Natural killer cell (primary cell): ENCODE data around the gene NR0B2. TPM values are rescaled to one million over a fixed set of nuclear protein-coding genes. Genes with fewer than 3 reads are reported as not detected.

ENCODE experiments used
- ATAC-seq, 3 donors: fragments of 150-1000 bp in 2 of 3; fragments of 200-7000 bp in 1 of 3; cut with Tn5 transposase; 1 replicate in 1 of 3; 2 replicates in 2 of 3; pipeline ENCODE4 v1.10.0; 2021; ENCODE audit warnings: mild to moderate bottlenecking in 2 of 3, moderate library complexity in 2 of 3
- DNase-seq, 2 donors: peaks; one replicate each; pipeline versions ENCODE4 v3.0.0 to v3.0.0-alpha.2; 2013 to 2021; ENCODE audit warnings: mixed read lengths in 1 of 2
- H3K27ac ChIP-seq: one replicate; pipeline ENCODE4 v1.5.1; 2013; ENCODE audit warnings: mild to moderate bottlenecking, low read length
- H3K27me3 ChIP-seq: one replicate; pipeline ENCODE4 v1.6.1; 2013; ENCODE audit warnings: low read length; ENCODE audit not compliant: control insufficient read depth, insufficient read depth
- H3K36me3 ChIP-seq: one replicate; pipeline ENCODE4 v1.6.1; 2013; ENCODE audit warnings: low read length; ENCODE audit not compliant: control insufficient read depth, insufficient read depth
- H3K4me1 ChIP-seq: one replicate; pipeline ENCODE4 v1.6.1; 2013; ENCODE audit warnings: low read length; ENCODE audit not compliant: control insufficient read depth, insufficient read depth
- H3K4me3 ChIP-seq: one replicate; pipeline ENCODE4 v1.5.1; 2013; ENCODE audit warnings: low read length
- H3K9me3 ChIP-seq: one replicate; pipeline ENCODE4 v1.6.1; 2013; ENCODE audit warnings: low read length; ENCODE audit not compliant: control insufficient read depth, insufficient read depth
- H3K27ac Mint-ChIP-seq, 2 donors: one replicate each; pipeline ENCODE4 v1.8.0; 2022; ENCODE audit warnings: mild to moderate bottlenecking in 2 of 2, mixed read lengths in 2 of 2, moderate library complexity in 1 of 2
- H3K27me3 Mint-ChIP-seq, 2 donors: one replicate each; pipeline ENCODE4 v1.8.0; 2022; ENCODE audit warnings: low read depth in 2 of 2, mixed read lengths in 2 of 2
- H3K36me3 Mint-ChIP-seq: one replicate; pipeline ENCODE4 v1.8.0; 2022; ENCODE audit warnings: mixed read lengths
- H3K4me1 Mint-ChIP-seq, 2 donors: one replicate each; pipeline ENCODE4 v1.8.0; 2022; ENCODE audit warnings: mixed read lengths in 2 of 2
- H3K4me3 Mint-ChIP-seq: one replicate; pipeline ENCODE4 v1.8.0; 2022; ENCODE audit warnings: mild to moderate bottlenecking, moderate library complexity, mixed read lengths
- H3K9me3 Mint-ChIP-seq, 2 donors: one replicate each; pipeline ENCODE4 v1.8.0; 2022; ENCODE audit warnings: mixed read lengths in 2 of 2
- WGBS: methylation state at CpG from one replicate; pipeline ENCODE4 v1.1.7; 2013; ENCODE audit warnings: missing lambda C conversion rate; ENCODE audit not compliant: insufficient coverage; 5-methylcytosine and 5-hydroxymethylcytosine counted together
- intact Hi-C: fragments of 100-400 bp; cut with micrococcal nuclease; formaldehyde crosslinking; loops from one replicate; pipeline ENCODE4 v1.14.2; 2022
- total RNA-seq, 4 donors: library from RNA; stranded (reverse); fragments of 120-200 nt in 1 of 4; gene quantifications; one replicate each; pipeline versions ENCODE4 v1.2.3 to v1.2.4, GENCODE V29; 2013 to 2022
- TF ChIP-seq, protein P1 (sequence below): fragments of 200-600 bp; IDR thresholded peaks from one replicate; pipeline ENCODE4 v1.8.0; 2022; ENCODE audit warnings: antibody characterized with exemption

Gene NR0B2
- total RNA-seq, 3 donors from 2014 or later (not counting 1 experiment from before 2014, with no cell fraction given) = not detected

DNA sequence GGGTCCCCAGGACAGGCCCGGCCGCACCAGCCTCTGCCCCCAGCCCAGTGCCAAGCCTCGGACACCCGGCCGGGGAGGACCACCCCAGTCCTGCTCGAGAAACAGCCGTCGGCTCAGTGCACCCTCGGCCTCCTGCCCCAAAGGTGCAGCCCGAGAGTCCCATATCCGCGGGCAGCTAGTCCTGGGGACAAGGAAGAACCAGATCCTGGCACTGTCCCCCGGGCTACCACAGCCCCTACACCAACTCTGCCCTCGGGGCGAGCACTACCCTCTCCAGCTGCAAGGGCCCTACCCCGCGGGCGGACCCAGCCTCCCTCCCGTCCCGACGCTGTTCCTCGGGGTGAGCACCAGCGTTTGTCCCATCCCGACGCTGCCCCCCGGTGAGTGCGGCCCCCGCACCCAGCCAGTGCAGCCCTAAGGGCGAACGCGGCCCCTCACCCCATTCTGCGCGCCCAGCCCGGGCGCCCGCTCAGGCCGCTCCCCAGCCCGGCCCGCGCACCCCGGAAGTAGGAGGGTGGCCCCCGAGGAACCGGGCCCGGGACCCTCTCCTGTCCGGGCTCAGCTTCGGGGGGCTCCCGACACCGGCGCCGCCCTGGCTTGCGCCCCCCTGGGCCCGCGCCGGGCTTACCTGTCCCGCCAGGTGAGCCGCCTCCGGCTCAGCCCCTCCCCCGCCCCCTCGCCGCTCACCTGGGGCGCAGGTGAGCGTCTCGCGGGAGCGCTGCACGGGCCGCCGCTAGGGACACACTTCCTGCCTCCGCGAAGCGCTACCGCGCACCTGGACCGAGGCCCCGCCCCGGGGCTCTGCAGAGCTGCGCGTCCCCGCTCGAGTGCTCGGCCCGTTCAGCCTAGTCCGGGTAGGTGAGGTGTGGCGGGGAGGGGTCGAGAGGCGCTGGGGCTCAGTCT is 46.2 kb upstream of the NR0B2 start, which contains the start of gene KDF1:
TSS of gene KDF1 (minus strand) at position 747 of the 903 bp plus-strand sequence. CDS start 8,088 bp downstream, outside the sequence.
- WGBS = 2% methylated on average over 86 of the region's 86 CpGs
- DNase-seq = peak in 1 of 2 donors; percentile 78
- Histone ChIP-seq H3K4me3 (peak within 1 kb of the TSS; percentile 32), H3K27ac (no peak within 1 kb of the TSS), H3K9me3 (no peaks in the 10 kb centered on the region), H3K36me3 (no peaks in the 10 kb centered on the region), H3K4me1 (peaks cover 12% of the 10 kb centered on the region), H3K27me3 (peaks cover 18% of the 10 kb centered on the region)
- TF ChIP-seq, protein P1, sequence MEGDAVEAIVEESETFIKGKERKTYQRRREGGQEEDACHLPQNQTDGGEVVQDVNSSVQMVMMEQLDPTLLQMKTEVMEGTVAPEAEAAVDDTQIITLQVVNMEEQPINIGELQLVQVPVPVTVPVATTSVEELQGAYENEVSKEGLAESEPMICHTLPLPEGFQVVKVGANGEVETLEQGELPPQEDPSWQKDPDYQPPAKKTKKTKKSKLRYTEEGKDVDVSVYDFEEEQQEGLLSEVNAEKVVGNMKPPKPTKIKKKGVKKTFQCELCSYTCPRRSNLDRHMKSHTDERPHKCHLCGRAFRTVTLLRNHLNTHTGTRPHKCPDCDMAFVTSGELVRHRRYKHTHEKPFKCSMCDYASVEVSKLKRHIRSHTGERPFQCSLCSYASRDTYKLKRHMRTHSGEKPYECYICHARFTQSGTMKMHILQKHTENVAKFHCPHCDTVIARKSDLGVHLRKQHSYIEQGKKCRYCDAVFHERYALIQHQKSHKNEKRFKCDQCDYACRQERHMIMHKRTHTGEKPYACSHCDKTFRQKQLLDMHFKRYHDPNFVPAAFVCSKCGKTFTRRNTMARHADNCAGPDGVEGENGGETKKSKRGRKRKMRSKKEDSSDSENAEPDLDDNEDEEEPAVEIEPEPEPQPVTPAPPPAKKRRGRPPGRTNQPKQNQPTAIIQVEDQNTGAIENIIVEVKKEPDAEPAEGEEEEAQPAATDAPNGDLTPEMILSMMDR = no peak
- no peaks in the 10 kb centered on the region for H3K36me3 Mint-ChIP-seq
- peak; percentile 53 to 75 (median 72) for ATAC-seq
- intact Hi-C loops = no loop called here
- peak within 1 kb of the TSS in 1 of 2 donors; percentile 10 for H3K27ac Mint-ChIP-seq
- H3K4me1 Mint-ChIP-seq = peaks cover 6% of the 10 kb centered on the region in 2 donors
- H3K27me3 Mint-ChIP-seq = peaks cover 34 to 46% of the 10 kb centered on the region in 2 donors
- no peaks in the 10 kb centered on the region for H3K9me3 Mint-ChIP-seq
- H3K4me3 Mint-ChIP-seq = peak within 1 kb of the TSS; percentile 80

DNA sequence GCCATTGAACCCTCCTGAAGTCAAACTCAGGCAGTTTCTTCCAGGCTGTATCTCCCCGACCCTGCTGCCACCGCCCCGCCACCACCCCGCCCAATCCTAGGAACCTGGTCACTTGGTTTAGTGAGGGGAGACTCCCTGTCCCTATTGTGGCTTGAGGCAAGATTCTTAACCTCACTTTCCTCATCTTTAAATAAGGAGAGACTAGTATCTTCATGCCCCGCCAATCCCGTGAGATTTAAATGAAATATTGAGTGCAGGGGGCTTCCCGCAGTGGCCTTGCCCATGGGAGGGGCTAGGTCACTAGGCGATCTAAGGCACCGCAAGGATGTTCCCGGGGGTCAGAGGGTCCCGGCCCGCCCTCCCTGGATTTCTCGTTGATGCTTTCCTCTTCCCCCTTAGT is 45.5 kb upstream of the NR0B2 start:
- H3K27ac ChIP-seq = no peak overlapping the region
- H3K36me3 ChIP-seq = no peaks in the 10 kb centered on the region
- Mint-ChIP-seq H3K27ac (no peak overlapping the region), H3K9me3 (no peaks in the 10 kb centered on the region), H3K27me3 (peaks cover 34 to 42% of the 10 kb centered on the region in 2 donors), H3K4me1 (peaks cover 6% of the 10 kb centered on the region in 2 donors), H3K36me3 (no peaks in the 10 kb centered on the region), H3K4me3 (peak overlapping the region; percentile 55)
- TF ChIP-seq, protein P1 = no peak
- no peaks in the 10 kb centered on the region for H3K9me3 ChIP-seq
- 24% methylated on average over 13 of the region's 13 CpGs for WGBS
- intact Hi-C loops = no loop called here
- ATAC-seq = no peak
- H3K4me1 ChIP-seq = peaks cover 12% of the 10 kb centered on the region
- peaks cover 18% of the 10 kb centered on the region for H3K27me3 ChIP-seq
- no peak overlapping the region for H3K4me3 ChIP-seq
- DNase-seq = no peak

DNA sequence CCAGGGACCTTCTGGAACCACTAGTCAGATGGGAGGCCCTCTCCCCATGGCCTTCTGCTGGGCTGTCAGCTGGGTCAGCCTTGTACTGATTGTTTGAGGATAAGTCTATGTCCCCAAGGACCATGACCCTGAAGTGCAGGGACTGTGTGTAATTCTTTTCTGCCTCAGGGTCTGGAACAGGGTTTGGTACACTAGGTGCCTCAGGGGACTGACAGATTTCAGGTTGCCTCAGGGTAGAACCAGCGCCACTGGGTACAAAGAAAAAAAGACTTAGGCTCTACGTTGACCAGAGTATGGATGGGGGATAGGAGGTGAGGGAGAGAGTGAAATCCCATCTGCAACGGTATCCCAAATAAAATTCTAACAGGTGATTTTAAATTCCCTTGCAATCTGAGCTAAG is 43.5 kb upstream of the NR0B2 start:
- TF ChIP-seq, protein P1 = no peak
- no peak overlapping the region for H3K4me3 Mint-ChIP-seq
- H3K4me3 ChIP-seq = no peak overlapping the region
- no peaks in the 10 kb centered on the region for H3K36me3 Mint-ChIP-seq
- WGBS = 89% methylated on average over 3 of the region's 3 CpGs
- no peak for ATAC-seq
- H3K27me3 Mint-ChIP-seq = peaks cover 23 to 37% of the 10 kb centered on the region in 2 donors
- H3K4me1 ChIP-seq = peaks cover 12% of the 10 kb centered on the region
- H3K27ac Mint-ChIP-seq = no peak overlapping the region
- peaks cover 6% of the 10 kb centered on the region in 2 donors for H3K4me1 Mint-ChIP-seq
- H3K9me3 ChIP-seq = no peaks in the 10 kb centered on the region
- no peak for DNase-seq
- H3K9me3 Mint-ChIP-seq = no peaks in the 10 kb centered on the region
- peaks cover 18% of the 10 kb centered on the region for H3K27me3 ChIP-seq
- H3K36me3 ChIP-seq = no peaks in the 10 kb centered on the region
- H3K27ac ChIP-seq = no peak overlapping the region
- intact Hi-C loops = no loop called here
